SK-N-SH (cell line): Measurements from ENCODE around the gene ATE1.

Experiments used
- GATA2 ChIP-seq: sonication (generic); formaldehyde crosslinking; IDR thresholded peaks from 2 replicates; pipeline ENCODE4 v1.5.0; 2020; ENCODE audit warnings: mild to moderate bottlenecking, missing genetic modification reagents
- TF ChIP-seq, protein P1 (sequence below): IDR thresholded peaks from 2 replicates; pipeline ENCODE4 v1.4.0; 2012; ENCODE audit warnings: low read depth
- TF ChIP-seq, protein P2 (sequence below): IDR thresholded peaks from 2 replicates; pipeline ENCODE4 v1.6.1; 2012; ENCODE audit warnings: mild to moderate bottlenecking, low read depth, low read length, moderate library complexity

GRCh38 chr10:121735263-121735662 lies 192.6 kb downstream of the ATE1 start:
- TF ChIP-seq, protein P1, sequence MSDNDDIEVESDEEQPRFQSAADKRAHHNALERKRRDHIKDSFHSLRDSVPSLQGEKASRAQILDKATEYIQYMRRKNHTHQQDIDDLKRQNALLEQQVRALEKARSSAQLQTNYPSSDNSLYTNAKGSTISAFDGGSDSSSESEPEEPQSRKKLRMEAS, result no peak
- no peak for TF ChIP-seq GATA2 (CRISPR knock-in tag)
- TF ChIP-seq, protein P2, sequence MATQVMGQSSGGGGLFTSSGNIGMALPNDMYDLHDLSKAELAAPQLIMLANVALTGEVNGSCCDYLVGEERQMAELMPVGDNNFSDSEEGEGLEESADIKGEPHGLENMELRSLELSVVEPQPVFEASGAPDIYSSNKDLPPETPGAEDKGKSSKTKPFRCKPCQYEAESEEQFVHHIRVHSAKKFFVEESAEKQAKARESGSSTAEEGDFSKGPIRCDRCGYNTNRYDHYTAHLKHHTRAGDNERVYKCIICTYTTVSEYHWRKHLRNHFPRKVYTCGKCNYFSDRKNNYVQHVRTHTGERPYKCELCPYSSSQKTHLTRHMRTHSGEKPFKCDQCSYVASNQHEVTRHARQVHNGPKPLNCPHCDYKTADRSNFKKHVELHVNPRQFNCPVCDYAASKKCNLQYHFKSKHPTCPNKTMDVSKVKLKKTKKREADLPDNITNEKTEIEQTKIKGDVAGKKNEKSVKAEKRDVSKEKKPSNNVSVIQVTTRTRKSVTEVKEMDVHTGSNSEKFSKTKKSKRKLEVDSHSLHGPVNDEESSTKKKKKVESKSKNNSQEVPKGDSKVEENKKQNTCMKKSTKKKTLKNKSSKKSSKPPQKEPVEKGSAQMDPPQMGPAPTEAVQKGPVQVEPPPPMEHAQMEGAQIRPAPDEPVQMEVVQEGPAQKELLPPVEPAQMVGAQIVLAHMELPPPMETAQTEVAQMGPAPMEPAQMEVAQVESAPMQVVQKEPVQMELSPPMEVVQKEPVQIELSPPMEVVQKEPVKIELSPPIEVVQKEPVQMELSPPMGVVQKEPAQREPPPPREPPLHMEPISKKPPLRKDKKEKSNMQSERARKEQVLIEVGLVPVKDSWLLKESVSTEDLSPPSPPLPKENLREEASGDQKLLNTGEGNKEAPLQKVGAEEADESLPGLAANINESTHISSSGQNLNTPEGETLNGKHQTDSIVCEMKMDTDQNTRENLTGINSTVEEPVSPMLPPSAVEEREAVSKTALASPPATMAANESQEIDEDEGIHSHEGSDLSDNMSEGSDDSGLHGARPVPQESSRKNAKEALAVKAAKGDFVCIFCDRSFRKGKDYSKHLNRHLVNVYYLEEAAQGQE, result no peak
